HG02885 (cell line): Measurements from ENCODE around the gene FNTB.
A peak's percentile ranks its signal among the peaks of the same experiment; 100 is the strongest.
"Not testable (repeated sequence)": the region's sequence is repeated elsewhere in the genome, so short reads cannot be mapped to it uniquely, and the experiment has no call there.

Source experiments
- ATAC-seq: cut with Tn5 transposase; IDR thresholded peaks from one replicate; pipeline ENCODE4 v1.9.1; 2021; ENCODE audit warnings: mild to moderate bottlenecking; ENCODE audit not compliant: unreplicated experiment, poor library complexity

The FNTB gene

GRCh38 chr14:65010211-65010931 is 23.7 kb downstream of the FNTB start:
- no peak for ATAC-seq

GRCh38 chr14:65011538-65011937 is 24.8 kb downstream of the FNTB start:
- ATAC-seq, result no peak

- ATAC-seq, result no peak
These were observed 25.7 kb downstream of the FNTB start for GRCh38 chr14:65012353-65012752.

- no peak for ATAC-seq
These were observed 28.7 kb downstream of the FNTB start for GRCh38 chr14:65015391-65015790.

- ATAC-seq, result no peak
These were observed 29.8 kb downstream of the FNTB start for GRCh38 chr14:65016471-65016870.

- ATAC-seq, result peak; percentile 71
These were observed 33.4 kb downstream of the FNTB start for GRCh38 chr14:65019944-65020566.

- no peak for ATAC-seq
These were observed 38.3 kb downstream of the FNTB start for GRCh38 chr14:65024957-65025356.

GRCh38 chr14:65025818-65026217 is 39.1 kb downstream of the FNTB start:
- ATAC-seq, result no peak

GRCh38 chr14:65026526-65026925 is 39.8 kb downstream of the FNTB start:
- no peak for ATAC-seq

GRCh38 chr14:65027127-65027799 is 40.6 kb downstream of the FNTB start:
- no peak for ATAC-seq

GRCh38 chr14:65028937-65029336 is 42.2 kb downstream of the FNTB start:
- ATAC-seq, result no peak

- not testable (repeated sequence) for ATAC-seq
These were observed 44.6 kb downstream of the FNTB start for GRCh38 chr14:65031321-65031720.

GRCh38 chr14:65032319-65032718 is 45.6 kb downstream of the FNTB start:
- no peak for ATAC-seq

GRCh38 chr14:65033181-65033580 is 46.5 kb downstream of the FNTB start:
- ATAC-seq, result no peak

GRCh38 chr14:65034021-65034420 is 47.3 kb downstream of the FNTB start:
- no peak for ATAC-seq

GRCh38 chr14:65035049-65035448 is 48.4 kb downstream of the FNTB start:
- no peak for ATAC-seq

GRCh38 chr14:65038966-65039365 is 52.3 kb downstream of the FNTB start:
- ATAC-seq, result no peak

GRCh38 chr14:65040666-65041433 is 54.2 kb downstream of the FNTB start:
- no peak for ATAC-seq

GRCh38 chr14:65041434-65041915 is 54.8 kb downstream of the FNTB start:
- ATAC-seq, result no peak

GRCh38 chr14:65042296-65042695 is 55.6 kb downstream of the FNTB start:
- ATAC-seq, result no peak
